Rectal smooth muscle tissue (tissue), 1 donor: ENCODE data around the gene NUFIP1.

Source experiments
- H3K27ac ChIP-seq: one replicate; pipeline ENCODE4 v1.7.0; 2013; ENCODE audit warnings: low read depth, low read length, inconsistent platforms
- H3K27me3 ChIP-seq: one replicate; pipeline ENCODE4 v1.7.0; 2013; ENCODE audit warnings: low read length; ENCODE audit not compliant: control insufficient read depth, insufficient read depth
- H3K36me3 ChIP-seq: one replicate; pipeline ENCODE4 v1.7.0; 2013; ENCODE audit warnings: low read length; ENCODE audit not compliant: control insufficient read depth, insufficient read depth
- H3K4me1 ChIP-seq: one replicate; pipeline ENCODE4 v1.7.0; 2013; ENCODE audit warnings: low read length; ENCODE audit not compliant: control insufficient read depth, insufficient read depth
- H3K4me3 ChIP-seq: one replicate; pipeline ENCODE4 v1.7.0; 2013; ENCODE audit warnings: low read length
- H3K9ac ChIP-seq: one replicate; pipeline ENCODE4 v1.7.0; 2013; ENCODE audit warnings: low read length

Gene NUFIP1

DNA sequence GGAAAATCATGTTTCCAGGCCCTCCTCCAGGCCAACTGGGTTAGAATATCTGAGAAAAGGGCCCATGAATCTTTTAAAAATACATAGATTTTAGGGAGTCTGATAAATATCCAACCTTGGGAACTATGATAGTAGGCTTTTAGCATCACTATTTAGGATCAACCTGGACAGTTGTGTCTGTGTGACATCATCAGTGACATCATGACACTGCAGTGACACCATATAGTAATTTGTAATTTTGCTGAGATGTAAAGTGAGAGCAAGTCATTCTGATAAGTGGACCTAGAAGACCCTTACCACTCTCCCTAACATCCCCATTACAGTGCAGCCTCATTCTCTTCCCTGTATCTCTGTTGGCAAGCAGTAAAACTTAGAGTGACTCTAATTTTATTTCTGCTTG lies 14.1 kb upstream of the NUFIP1 start:
- Histone ChIP-seq H3K4me3 (no peak overlapping the region), H3K27ac (no peak overlapping the region), H3K27me3 (no peaks in the 10 kb centered on the region), H3K36me3 (no peaks in the 10 kb centered on the region), H3K4me1 (no peaks in the 10 kb centered on the region), H3K9ac (no peak overlapping the region)

GRCh38 chr13:44989941-44990340 lies 670 bp upstream of the NUFIP1 start:
- Histone ChIP-seq H3K27me3 (no peaks in the 10 kb centered on the region), H3K9ac (peak overlapping the region; percentile 64), H3K4me3 (peak overlapping the region; percentile 86), H3K36me3 (peaks cover 3% of the 10 kb centered on the region), H3K4me1 (peaks cover 18% of the 10 kb centered on the region), H3K27ac (peak overlapping the region; percentile 84)

GRCh38 chr13:44978328-44978727 lies 10.9 kb downstream of the NUFIP1 start:
- Histone ChIP-seq H3K36me3 (peaks cover 5% of the 10 kb centered on the region), H3K4me3 (no peak overlapping the region), H3K9ac (no peak overlapping the region), H3K27ac (no peak overlapping the region), H3K27me3 (no peaks in the 10 kb centered on the region), H3K4me1 (no peaks in the 10 kb centered on the region)

DNA sequence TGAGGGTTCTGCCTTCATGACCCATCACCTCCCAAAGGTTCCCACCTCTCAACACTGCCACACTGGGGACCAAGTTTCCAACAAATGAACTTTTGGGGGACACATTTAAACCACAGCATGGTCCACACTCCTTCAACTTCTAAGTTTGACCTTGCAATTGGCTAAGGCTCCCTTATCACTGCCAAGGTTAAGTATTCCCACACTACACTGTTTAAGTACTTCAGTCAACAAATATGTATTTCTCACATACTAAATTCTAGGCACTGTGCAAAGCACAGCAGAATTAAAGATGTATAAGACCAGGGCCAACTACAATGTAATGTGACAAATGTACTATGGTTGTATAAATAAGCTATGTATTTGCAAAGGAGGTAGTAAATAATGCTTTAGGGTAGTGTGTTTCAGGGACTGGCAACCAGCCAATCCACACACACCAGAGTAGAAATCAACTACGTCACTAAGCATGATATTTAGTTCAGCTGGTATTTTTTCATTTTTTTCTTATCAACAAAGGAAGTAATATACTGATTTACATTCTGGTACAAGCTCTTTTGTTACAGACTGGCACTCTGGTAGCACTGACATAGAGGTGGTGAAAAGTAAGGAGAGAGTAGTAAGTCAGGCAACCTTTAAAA lies 12.2 kb downstream of the NUFIP1 start:
- Histone ChIP-seq H3K4me3 (no peak overlapping the region), H3K27me3 (no peaks in the 10 kb centered on the region), H3K27ac (no peak overlapping the region), H3K9ac (no peak overlapping the region), H3K4me1 (no peaks in the 10 kb centered on the region), H3K36me3 (peaks cover 5% of the 10 kb centered on the region)

DNA sequence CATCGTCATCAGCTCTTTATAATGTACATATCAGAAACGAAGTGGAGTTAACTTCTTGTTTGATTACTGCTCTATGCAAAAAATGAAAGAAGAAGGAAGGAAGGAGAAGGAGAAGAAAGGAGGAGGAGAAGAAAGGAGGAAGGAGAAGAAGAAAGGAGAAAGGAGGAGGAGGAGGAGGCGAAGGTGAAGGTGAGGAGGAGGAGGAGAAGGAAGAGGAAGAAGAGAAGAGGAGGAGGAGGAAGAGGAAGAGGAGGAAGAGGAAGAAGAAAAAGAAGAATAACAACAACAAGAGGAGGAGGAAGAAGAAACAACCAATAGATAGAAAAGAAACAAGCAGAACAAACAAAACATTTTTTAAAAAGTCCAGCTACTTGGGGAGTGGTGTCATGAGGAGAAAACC lies 13.1 kb downstream of the NUFIP1 start:
- Histone ChIP-seq H3K9ac (no peak overlapping the region), H3K4me3 (no peak overlapping the region), H3K4me1 (no peaks in the 10 kb centered on the region), H3K27me3 (no peaks in the 10 kb centered on the region), H3K36me3 (peaks cover 5% of the 10 kb centered on the region), H3K27ac (no peak overlapping the region)

DNA sequence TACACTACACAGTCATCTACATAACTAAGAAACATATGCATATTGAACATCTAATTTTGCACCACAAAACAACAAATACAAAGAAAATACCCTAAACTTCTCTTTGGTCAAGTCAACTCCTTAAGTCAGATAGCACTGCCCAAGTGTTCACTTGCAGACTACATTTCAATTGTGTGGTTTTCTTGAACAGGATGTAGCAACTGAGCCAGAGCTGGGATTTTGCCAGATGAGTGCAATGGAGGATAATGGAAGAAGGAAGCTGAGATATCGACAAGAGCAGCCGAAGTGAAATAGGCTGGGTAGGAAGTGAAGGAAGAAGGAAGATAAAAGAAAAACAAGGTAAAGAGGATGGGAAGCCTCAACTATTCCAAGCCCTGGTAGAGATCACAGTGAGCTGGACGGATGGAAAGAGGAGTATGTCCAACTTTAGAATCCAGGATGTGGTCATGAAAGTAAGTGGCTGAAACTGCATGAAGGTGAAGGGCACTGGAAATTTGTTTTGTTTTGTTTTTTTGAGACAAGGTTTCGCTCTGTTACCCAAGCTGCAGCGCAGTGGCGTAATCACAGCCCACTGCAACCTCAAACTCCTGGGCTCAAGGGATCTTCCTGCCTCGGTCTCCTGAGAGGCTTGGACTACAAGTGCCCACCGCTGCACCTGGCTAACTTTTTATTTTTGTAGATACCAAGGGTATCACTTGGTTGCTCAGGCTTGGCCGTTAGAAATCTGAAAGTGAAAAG lies 15.0 kb downstream of the NUFIP1 start:
- H3K36me3 ChIP-seq, result peaks cover 4% of the 10 kb centered on the region
- H3K27me3 ChIP-seq, result no peaks in the 10 kb centered on the region
- H3K4me1 ChIP-seq, result peaks cover 3% of the 10 kb centered on the region
- no peak overlapping the region for H3K4me3 ChIP-seq
- H3K27ac ChIP-seq, result no peak overlapping the region
- no peak overlapping the region for H3K9ac ChIP-seq

DNA sequence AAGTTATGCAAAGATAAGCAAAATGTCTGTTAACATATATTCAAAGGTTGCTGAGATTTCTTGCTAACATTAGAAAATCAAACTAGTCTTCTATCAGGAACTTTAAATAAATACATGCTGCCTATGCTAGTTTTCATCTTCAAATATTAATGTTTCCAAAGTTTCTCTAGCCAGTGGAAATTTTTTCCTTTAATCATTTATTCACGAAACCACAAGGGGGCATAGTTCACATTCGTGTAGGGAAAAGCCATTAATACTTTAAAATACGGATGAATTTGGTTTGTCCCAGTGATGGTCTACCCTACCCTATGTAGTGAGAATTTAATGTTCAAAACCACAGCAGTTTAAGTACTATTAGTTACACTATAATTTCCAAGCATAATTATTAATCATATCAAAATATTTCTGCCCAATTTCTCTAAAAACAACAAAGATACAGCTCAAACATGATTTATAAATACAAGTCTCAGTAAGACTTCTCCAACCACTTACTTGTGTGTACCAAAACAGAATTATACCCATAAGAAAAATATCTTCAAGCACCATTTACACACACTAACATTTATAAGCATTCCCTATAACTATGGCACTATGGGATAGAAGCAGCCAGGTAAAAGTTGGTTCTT lies 16.2 kb downstream of the NUFIP1 start:
- no peaks in the 10 kb centered on the region for H3K36me3 ChIP-seq
- peaks cover 3% of the 10 kb centered on the region for H3K4me1 ChIP-seq
- no peak overlapping the region for H3K9ac ChIP-seq
- no peaks in the 10 kb centered on the region for H3K27me3 ChIP-seq
- H3K27ac ChIP-seq, result no peak overlapping the region
- no peak overlapping the region for H3K4me3 ChIP-seq

DNA sequence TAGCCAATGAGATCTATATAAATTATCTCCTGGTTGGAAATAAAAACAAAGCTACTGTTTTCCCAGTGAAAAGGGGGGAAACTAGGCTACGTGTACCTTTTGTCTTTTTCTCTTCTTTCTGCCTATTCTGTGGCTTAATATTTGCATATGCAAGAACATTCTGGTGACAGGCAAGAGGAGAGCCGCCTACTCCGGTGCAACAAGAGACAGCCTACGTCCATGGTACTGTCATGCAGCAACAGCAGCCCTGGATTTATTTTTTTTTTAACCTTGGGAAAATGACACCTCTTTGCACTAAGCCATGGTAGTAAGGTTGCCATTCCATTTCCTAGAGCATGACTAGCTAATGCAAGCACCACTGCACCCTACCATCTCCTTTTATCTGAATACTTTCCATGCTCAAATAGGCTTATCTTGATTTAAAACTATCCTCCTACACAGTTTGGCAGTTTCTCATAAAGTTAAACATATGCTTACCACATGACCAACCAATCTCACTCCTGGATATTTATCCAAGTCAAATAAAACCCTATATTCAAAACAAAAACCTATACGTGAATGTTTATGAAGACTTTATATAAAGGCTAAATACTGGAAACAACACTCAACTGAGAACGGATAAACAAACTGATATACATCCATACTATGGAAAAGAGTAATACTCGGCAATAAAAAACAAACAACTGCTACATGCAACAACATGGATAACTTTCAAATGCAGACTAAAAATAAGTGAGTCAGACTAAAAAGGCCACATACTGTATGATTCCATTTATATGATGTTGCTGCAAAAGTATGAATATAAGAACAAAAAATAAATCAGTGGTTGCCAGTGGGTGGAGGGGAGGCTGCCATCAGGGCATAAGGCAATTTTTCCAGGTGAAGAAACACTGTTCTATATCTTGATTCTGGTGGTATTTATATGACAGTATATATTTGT lies 17.3 kb downstream of the NUFIP1 start:
- H3K27ac ChIP-seq, result no peak overlapping the region
- peaks cover 3% of the 10 kb centered on the region for H3K4me1 ChIP-seq
- no peaks in the 10 kb centered on the region for H3K36me3 ChIP-seq
- H3K27me3 ChIP-seq, result no peaks in the 10 kb centered on the region
- H3K9ac ChIP-seq, result no peak overlapping the region
- no peak overlapping the region for H3K4me3 ChIP-seq

DNA sequence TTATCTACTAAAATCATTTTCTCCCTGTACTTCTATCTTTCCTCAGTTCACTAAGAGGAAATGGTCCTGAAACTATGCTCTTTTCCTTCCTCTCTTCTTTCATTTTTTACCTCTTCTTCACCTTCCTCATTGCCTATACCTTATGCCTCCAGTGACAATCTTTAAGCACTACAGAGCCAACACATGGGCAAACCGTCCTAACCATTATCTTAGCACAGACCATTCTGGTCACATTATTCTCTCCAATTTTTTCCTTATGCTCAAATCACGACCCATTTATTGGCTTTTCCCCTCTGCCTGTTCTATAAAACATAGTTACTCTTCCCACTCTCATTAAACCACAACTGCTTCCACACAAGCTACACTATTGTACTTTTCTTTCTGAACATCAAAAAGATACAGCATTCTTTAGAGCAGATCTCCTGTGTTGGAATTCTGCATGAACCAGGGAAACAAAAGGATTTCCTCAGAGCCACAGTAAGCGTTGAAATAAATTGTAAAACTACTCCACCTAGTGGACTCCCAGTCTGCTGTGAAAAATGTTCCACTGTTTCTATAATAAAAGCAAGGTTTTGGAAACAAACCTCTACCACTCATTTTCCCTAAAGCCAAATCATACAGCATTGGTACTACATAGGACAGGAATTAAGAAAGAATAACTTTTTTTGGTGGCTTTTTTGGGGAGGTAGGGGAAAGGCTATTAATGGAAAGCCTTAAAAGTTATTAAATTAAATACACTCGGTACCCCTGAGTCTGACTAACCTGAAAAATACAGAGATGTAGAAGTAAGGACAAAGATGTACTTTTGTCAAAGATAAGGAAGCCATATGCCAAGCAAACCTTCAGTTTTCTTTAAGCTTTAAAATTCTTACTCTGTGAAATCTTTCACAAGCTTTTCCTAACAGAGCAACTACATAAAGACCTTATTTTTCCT lies 19.5 kb downstream of the NUFIP1 start:
- Histone ChIP-seq H3K9ac (no peak overlapping the region), H3K4me3 (no peak overlapping the region), H3K27me3 (no peaks in the 10 kb centered on the region), H3K36me3 (peaks cover 4% of the 10 kb centered on the region), H3K4me1 (peaks cover 3% of the 10 kb centered on the region), H3K27ac (peak overlapping the region; percentile 55)

DNA sequence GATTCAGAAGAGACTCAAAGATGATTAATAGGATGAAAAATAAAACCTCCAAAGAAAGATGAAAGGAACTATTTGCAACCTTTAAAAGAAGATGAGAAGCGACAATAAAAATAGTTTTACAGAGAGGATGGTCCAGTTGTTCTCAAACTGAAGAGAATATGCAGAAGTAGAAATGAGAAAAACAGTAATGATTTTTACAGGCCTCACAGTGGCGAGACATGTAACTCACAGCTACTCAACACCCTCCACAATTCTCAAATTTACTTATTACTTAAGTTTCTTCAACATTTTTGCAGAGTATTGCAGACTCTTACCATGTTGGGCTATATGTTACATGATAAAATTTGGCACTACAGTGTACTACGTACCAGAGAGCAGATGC lies 20.8 kb downstream of the NUFIP1 start:
- Histone ChIP-seq H3K27ac (peak overlapping the region; percentile 57), H3K27me3 (no peaks in the 10 kb centered on the region), H3K9ac (no peak overlapping the region), H3K36me3 (peaks cover 4% of the 10 kb centered on the region), H3K4me3 (no peak overlapping the region), H3K4me1 (peaks cover 3% of the 10 kb centered on the region)

DNA sequence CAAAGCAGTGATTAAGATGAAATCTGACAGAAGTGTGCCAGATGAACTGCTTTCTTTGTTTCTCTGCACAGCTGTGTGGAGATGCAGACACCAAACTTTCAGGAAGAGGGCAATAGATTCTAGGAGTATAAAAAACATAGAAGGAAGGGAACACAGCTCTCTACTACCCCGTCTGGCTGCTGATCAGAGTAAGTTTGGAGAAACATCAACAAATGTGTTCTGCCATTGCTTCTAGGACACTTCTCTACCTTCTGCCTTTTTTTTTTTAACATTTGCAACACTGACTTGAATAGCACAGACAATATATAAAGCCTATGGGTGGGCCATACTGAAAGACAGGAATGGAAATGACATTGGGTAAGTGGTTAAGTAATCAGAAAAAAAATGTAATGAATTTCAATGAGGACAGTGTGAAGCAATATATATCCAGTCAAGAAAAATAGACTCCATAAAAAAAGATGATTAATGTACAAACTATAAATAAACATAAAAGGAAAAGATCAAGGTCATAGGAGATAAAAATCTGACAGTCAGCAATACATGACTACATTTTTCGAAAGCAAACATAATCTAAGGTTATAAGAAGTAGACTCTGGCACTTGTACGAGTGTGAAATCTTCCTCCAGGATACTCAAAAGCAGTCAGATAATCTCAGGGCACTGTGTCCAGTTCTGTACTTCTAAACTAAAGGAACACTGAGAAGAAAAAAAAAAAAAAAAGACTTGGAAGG lies 21.4 kb downstream of the NUFIP1 start:
- Histone ChIP-seq H3K4me1 (peaks cover 3% of the 10 kb centered on the region), H3K27me3 (no peaks in the 10 kb centered on the region), H3K27ac (peak overlapping the region; percentile 57), H3K9ac (no peak overlapping the region), H3K4me3 (no peak overlapping the region), H3K36me3 (peaks cover 4% of the 10 kb centered on the region)
